Frontal cortex (tissue), 4 donors: Measurements from ENCODE around the gene MPRIP. TPM values are rescaled to one million over a fixed set of nuclear protein-coding genes. Genes with fewer than 3 reads are reported as not detected.
A peak's percentile ranks its signal among the peaks of the same experiment; 100 is the strongest.
"Not testable (repeated sequence)": the region's sequence is repeated elsewhere in the genome, so short reads cannot be mapped to it uniquely, and the experiment has no call there.

Source experiments
- DNase-seq, 2 donors: peaks; one replicate each; pipeline ENCODE4 v3.0.0; 2012; ENCODE audit warnings: low spot score in 2 of 2
- FAIRE-seq: peaks from 2 replicates; lab custom pipeline; 2012; peaks lifted over from hg19 to GRCh38; lab: Jason Lieb, UNC
- total RNA-seq: library from RNA; depleted of rRNA; stranded (reverse); fragments of >200 nt; gene quantifications from one replicate; pipeline ENCODE4 v1.2.3, GENCODE V29; 2014
- donor health status: control.
- donor health status: control.
- donor health status: control.

Gene MPRIP
- total RNA-seq, 1 donor from 2014 or later: 131 TPM

GRCh38 chr17:17151962-17152361 is 109.7 kb downstream of the MPRIP start:
- peak in 1 of 2 donors; percentile 74 for DNase-seq
- FAIRE-seq: no peak

GRCh38 chr17:17152385-17152784 is 110.1 kb downstream of the MPRIP start:
- no peak for FAIRE-seq
- DNase-seq: no peak

DNA sequence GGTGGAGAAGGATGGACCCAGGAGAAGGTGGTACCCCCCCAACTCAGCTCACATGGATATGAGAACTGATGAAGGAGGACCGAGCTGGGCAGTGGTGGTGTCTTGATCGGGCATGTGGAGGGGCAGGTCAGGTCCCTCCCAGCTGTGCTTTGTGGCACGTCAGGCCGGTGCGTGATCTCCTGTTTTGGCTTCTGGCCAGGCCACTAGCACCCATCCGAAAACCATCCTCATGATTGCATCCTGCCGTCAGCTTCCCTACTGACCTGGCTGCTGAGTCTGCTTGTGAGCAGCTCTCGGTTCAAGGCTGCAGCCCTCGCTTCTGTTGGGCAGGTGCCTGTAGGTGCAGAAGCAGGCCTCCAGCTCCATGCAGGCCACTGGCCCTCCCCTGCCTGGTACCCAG is 110.8 kb downstream of the MPRIP start:
- no peak for FAIRE-seq
- no peak for DNase-seq

- no peak for DNase-seq
- no peak for FAIRE-seq
Measured at GRCh38 chr17:17153709-17154108, 111.5 kb downstream of the MPRIP start.

- DNase-seq (no peak), FAIRE-seq (no peak)
Measured at GRCh38 chr17:17154556-17154955, 112.3 kb downstream of the MPRIP start.

GRCh38 chr17:17154981-17155380 is 112.7 kb downstream of the MPRIP start:
- DNase-seq (no peak), FAIRE-seq (no peak)

DNA sequence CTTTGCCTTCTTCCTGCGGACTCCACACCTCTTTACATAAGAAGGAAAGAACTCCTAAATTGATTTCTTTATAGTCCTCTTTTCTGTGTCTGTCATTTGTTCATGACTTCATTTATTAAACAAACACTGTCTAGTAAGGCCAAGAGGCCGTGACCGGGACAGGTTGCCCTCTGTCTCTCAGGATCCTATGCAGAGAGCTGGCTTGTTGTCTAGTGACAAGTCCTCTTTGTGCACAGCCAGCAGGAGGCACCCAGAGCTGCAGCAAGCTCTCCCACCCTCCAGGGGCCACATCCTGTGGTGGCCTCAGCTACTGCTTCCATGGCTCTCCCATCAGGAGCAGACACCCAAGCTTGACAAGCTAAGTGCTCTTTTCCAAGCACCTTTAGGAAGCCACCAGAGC is 113.3 kb downstream of the MPRIP start:
- FAIRE-seq (no peak), DNase-seq (no peak)

GRCh38 chr17:17156107-17156506 is 113.8 kb downstream of the MPRIP start:
- DNase-seq (no peak), FAIRE-seq (no peak)

- DNase-seq (no peak), FAIRE-seq (no peak)
Measured at GRCh38 chr17:17156511-17156910, 114.3 kb downstream of the MPRIP start.

DNA sequence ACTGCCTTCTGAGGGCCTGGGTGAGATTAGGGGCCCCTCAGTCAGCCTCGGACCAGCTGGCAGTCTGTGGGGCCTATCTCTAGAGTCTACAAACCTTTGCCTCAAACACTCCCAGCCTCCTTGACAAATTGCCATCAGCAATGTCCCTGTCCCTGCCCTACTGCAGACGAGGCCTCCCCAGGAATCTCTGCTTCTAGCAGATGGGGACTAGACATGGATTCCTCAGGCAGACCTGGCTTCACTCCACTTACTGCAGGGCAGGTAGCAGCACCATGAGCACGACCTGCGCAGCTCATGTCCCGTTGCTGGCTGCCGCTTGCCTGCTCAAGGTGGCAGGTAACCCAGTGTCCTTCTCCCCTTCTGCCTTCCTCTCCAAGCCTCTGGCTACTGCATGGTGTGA is 114.8 kb downstream of the MPRIP start:
- FAIRE-seq (no peak), DNase-seq (no peak)

- FAIRE-seq, DNase-seq: not testable (repeated sequence)
Measured at GRCh38 chr17:17158506-17158905, 116.2 kb downstream of the MPRIP start.

DNA sequence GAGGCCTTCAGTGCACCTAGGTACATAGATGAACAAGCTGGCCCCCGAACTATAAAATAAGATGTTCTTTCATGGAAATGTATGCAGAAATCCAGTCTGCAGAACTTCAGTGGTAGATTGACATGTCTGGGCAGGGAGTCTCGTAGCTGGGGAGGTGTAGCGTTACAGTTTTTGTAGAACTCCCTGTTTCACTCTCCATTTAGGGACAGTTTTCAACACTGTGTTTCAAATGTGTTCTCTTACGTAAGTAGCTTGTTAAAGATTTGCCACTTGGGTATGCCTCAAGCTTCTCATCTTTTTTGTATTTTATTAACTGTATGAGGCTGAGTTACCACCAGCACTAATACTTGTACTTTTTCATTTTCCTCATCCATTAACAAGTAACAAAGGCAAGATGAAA is 117.3 kb downstream of the MPRIP start:
- FAIRE-seq (no peak), DNase-seq (no peak)

DNA sequence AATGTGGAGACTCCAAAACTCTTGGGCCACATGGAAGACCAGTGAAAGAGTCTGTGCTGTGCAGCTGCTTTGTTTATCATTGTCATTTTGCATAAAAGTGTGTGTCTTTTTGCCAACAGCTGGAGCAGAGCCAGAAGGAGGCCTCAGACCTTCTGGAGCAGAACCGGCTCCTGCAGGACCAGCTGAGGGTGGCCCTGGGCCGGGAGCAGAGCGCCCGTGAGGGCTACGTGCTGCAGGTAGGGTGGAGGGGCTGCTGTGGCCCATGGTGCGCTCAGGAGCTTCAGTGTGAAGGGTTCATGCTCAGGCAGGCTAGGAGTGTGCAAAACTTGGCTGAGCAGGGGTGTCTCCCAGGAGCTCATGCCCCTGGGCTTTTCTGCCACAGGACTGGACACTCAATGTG is 118.9 kb downstream of the MPRIP start:
- FAIRE-seq: no peak
- no peak for DNase-seq

- no peak for DNase-seq
Measured at GRCh38 chr17:17161759-17162158, 119.5 kb downstream of the MPRIP start.

DNA sequence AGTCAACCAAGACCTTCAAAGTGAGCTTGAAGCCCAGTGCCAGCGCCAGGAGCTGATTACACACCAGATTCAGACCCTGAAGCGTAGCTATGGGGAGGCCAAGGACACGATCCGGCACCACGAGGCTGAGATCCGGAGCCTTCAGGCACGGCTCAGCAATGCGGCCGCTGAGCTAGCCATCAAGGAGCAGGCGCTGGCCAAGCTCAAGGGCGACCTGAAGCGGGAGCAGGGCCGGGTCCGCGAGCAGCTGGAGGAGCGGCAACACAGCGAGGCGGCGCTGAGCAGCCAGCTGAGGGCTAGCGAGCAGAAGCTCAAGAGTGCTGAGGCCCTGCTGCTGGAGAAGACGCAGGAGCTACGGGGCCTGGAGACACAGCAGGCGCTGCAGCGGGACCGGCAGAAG is 121.9 kb downstream of the MPRIP start:
- no peak for FAIRE-seq
- no peak for DNase-seq

More at GRCh38 chr17:17161759-17162158, 119.5 kb downstream of the MPRIP start:
- FAIRE-seq: no peak

GRCh38 chr17:17164676-17165075 is 122.4 kb downstream of the MPRIP start:
- DNase-seq (no peak), FAIRE-seq (no peak)

GRCh38 chr17:17165666-17166308 is 123.5 kb downstream of the MPRIP start:
- no peak for FAIRE-seq
- no peak for DNase-seq

- FAIRE-seq (no peak), DNase-seq (no peak)
Measured at GRCh38 chr17:17166446-17166845, 124.2 kb downstream of the MPRIP start.

DNA sequence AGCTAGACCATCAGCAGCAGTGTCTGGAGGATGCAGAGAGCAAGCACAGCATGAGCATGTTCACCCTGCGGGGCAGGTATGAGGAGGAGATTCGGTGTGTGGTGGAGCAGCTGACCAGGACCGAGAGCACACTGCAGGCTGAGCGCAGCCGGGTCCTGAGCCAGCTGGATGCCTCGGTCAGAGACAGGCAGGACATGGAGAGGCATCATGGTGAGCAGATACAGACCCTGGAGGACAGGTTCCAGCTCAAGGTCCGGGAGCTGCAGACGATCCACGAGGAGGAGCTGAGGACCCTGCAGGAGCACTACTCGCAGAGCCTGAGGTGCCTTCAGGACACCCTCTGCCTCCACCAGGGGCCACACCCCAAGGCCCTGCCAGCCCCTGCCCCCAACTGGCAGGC is 125.1 kb downstream of the MPRIP start:
- DNase-seq (no peak), FAIRE-seq (no peak)

DNA sequence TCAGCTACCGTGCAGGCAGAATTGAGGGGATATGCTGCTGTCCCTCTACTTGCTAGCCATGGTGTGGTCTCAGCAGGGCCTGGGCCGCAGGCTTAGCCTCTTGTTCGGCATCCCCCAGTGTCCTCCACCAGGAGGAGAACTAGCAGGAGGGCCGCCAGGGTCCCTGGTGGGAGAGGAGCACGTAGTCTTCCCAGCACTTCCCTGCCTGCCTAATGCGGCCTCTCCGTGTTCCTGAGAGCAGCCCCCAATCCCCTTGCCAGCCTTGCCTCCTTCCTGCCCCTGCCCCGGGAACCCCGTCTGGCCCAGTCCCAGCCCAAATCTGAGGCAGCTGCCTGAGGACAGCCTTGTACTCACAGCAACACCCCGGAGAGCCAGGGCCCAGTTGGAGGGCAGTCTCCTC is 125.7 kb downstream of the MPRIP start:
- no peak for DNase-seq
- FAIRE-seq: no peak

DNA sequence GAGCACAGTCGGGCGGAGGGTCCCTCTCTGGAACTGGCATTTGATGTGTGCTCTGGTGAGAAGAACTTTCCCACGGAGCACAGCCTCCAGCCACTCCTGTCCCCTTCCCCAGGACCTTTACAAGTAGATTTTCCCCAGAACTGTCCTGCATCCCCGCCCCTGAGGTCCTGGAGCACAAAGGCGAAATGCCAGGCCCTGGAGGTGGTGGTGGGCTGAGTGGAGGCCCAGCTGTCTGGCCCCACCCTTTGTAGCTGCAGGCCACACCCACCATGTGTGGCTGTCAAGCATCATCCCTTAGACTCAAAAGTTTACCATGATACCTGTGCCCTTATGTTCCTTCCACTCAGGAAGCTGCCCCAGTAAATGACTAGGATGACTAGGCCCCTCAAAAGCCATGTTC is 126.1 kb downstream of the MPRIP start:
- FAIRE-seq: no peak

GRCh38 chr17:17169396-17169795 is 127.1 kb downstream of the MPRIP start:
- FAIRE-seq: no peak
- no peak for DNase-seq

More for the DNA sequence above, 126.1 kb downstream of the MPRIP start:
- DNase-seq: no peak
